ENCODE data around the gene UBP1. TPM values are rescaled to one million over a fixed set of nuclear protein-coding genes. Genes with fewer than 3 reads are reported as not detected.
"Not testable (repeated sequence)": the region's sequence is repeated elsewhere in the genome, so short reads cannot be mapped to it uniquely, and the experiment has no call there.

Gene UBP1
- total and polyA plus RNA-seq, 2 donors (not counting 1 experiment from before 2014, with no cell fraction given): 50.7 to 75.4 TPM

GRCh38 chr3:33430571-33430970, 9.6 kb downstream of the UBP1 start:
- Histone ChIP-seq H3K27me3 (replicated peaks in 1 of 4; ENCODE audit: control extremely low read depth in 1 of 4, control insufficient read depth in 3 of 4, insufficient read depth in 4 of 4, low read length in 3 of 4) (no peaks in the 10 kb centered on the region), H3K4me3 (ENCODE audit: control extremely low read depth in 1 of 5, extremely low read depth in 1 of 5, insufficient read depth in 1 of 5, low read depth in 2 of 5, low read length in 4 of 5) (no peak overlapping the region), H3K4me1 (ENCODE audit: control insufficient read depth in 2 of 2, insufficient read depth in 2 of 2, low read length in 2 of 2) (peaks cover 22 to 26% of the 10 kb centered on the region in 2 donors), H4K20me1 (ENCODE audit: control insufficient read depth, insufficient read depth, low read length, poor library complexity, severe bottlenecking) (peaks cover 75% of the 10 kb centered on the region), H3K9me3 (ENCODE audit: control extremely low read depth in 1 of 3, control insufficient read depth in 2 of 3, insufficient read depth in 1 of 3, low read length in 2 of 3) (no peaks in the 10 kb centered on the region), H3K27ac (ENCODE audit: low read length in 2 of 2) (no peak overlapping the region), H2AFZ (ENCODE audit: insufficient read depth, low read depth, low read length, poor library complexity, severe bottlenecking) (no peak overlapping the region), H3K36me3 (replicated peaks in 1 of 2; ENCODE audit: control extremely low read depth in 1 of 2, control insufficient read depth in 1 of 2, extremely low read depth in 1 of 2, insufficient read depth in 2 of 2, low read length in 1 of 2) (peaks cover 0 to under 1% of the 10 kb centered on the region in 2 experiments), H3K9ac (ENCODE audit: low read length) (no peak overlapping the region), H3K4me2 (replicated peaks; ENCODE audit: low read depth, low read length, poor library complexity, severe bottlenecking) (peak overlapping the region; percentile 8), H3K79me2 (ENCODE audit: control insufficient read depth, insufficient read depth, low read length) (peaks cover 96% of the 10 kb centered on the region)
- ATAC-seq (ENCODE audit: low read depth): no peak
- ChIA-PET POLR2A (no interaction called here), CTCF (no interaction called here)
- 97% methylated on average over 4 of the region's 4 CpGs for WGBS (ENCODE audit: insufficient coverage)
- H3K4me3 Mint-ChIP-seq: no peak overlapping the region
- H3K4me1 Mint-ChIP-seq: peaks cover 59% of the 10 kb centered on the region
- DNase-seq: no peak
- H3K9me3 Mint-ChIP-seq (ENCODE audit: insufficient read depth): no peaks in the 10 kb centered on the region
- TF ChIP-seq, protein P1, sequence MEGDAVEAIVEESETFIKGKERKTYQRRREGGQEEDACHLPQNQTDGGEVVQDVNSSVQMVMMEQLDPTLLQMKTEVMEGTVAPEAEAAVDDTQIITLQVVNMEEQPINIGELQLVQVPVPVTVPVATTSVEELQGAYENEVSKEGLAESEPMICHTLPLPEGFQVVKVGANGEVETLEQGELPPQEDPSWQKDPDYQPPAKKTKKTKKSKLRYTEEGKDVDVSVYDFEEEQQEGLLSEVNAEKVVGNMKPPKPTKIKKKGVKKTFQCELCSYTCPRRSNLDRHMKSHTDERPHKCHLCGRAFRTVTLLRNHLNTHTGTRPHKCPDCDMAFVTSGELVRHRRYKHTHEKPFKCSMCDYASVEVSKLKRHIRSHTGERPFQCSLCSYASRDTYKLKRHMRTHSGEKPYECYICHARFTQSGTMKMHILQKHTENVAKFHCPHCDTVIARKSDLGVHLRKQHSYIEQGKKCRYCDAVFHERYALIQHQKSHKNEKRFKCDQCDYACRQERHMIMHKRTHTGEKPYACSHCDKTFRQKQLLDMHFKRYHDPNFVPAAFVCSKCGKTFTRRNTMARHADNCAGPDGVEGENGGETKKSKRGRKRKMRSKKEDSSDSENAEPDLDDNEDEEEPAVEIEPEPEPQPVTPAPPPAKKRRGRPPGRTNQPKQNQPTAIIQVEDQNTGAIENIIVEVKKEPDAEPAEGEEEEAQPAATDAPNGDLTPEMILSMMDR (IDR thresholded peaks at IDR 0.05): no peak
- no peak for TF ChIP-seq EZH2 (IDR thresholded peaks at IDR 0.05; ENCODE audit: borderline replicate concordance, insufficient read depth, low read depth, low read length, poor library complexity, severe bottlenecking)
- no peak overlapping the region for H3K27ac Mint-ChIP-seq
- no peaks in the 10 kb centered on the region for H3K27me3 Mint-ChIP-seq
- intact Hi-C loops (cut with micrococcal nuclease): no loop called here

- WGBS (ENCODE audit: insufficient coverage): no CpG with 5 or more reads among the region's 1 CpG
- H3K4me3 ChIP-seq (ENCODE audit: control extremely low read depth in 1 of 5, extremely low read depth in 1 of 5, insufficient read depth in 1 of 5, low read depth in 2 of 5, low read length in 4 of 5): no peak overlapping the region
- POLR2A ChIA-PET: no interaction called here
- no peak overlapping the region for H3K9ac ChIP-seq (ENCODE audit: low read length)
- DNase-seq: no peak
- Mint-ChIP-seq H3K4me3 (no peak overlapping the region), H3K4me1 (peaks cover 58% of the 10 kb centered on the region), H3K9me3 (ENCODE audit: insufficient read depth) (no peaks in the 10 kb centered on the region), H3K27ac (peak overlapping the region; percentile 21), H3K27me3 (no peaks in the 10 kb centered on the region)
- no peak overlapping the region for H2AFZ ChIP-seq (ENCODE audit: insufficient read depth, low read depth, low read length, poor library complexity, severe bottlenecking)
- H3K27ac ChIP-seq (ENCODE audit: low read length in 2 of 2): no peak overlapping the region
- peaks cover 19 to 22% of the 10 kb centered on the region in 2 donors for H3K4me1 ChIP-seq (ENCODE audit: control insufficient read depth in 2 of 2, insufficient read depth in 2 of 2, low read length in 2 of 2)
- CTCF ChIA-PET: interaction anchor here (1.5 kb wide), 1 partner anchor 10 kb away, joined by 4 read pairs; the partner anchor contains the start of gene UBP1
- no peaks in the 10 kb centered on the region for H3K27me3 ChIP-seq (replicated peaks in 1 of 4; ENCODE audit: control extremely low read depth in 1 of 4, control insufficient read depth in 3 of 4, insufficient read depth in 4 of 4, low read length in 3 of 4)
- H3K79me2 ChIP-seq (ENCODE audit: control insufficient read depth, insufficient read depth, low read length): peaks cover 96% of the 10 kb centered on the region
- TF ChIP-seq, protein P1 (IDR thresholded peaks at IDR 0.05): no peak
- TF ChIP-seq EZH2 (IDR thresholded peaks at IDR 0.05; ENCODE audit: borderline replicate concordance, insufficient read depth, low read depth, low read length, poor library complexity, severe bottlenecking): no peak
- intact Hi-C loops (cut with micrococcal nuclease): no loop called here
- H3K36me3 ChIP-seq (replicated peaks in 1 of 2; ENCODE audit: control extremely low read depth in 1 of 2, control insufficient read depth in 1 of 2, extremely low read depth in 1 of 2, insufficient read depth in 2 of 2, low read length in 1 of 2): peaks cover 3 to 5% of the 10 kb centered on the region in 2 experiments
- ATAC-seq (ENCODE audit: low read depth): no peak
- peaks cover 74% of the 10 kb centered on the region for H4K20me1 ChIP-seq (ENCODE audit: control insufficient read depth, insufficient read depth, low read length, poor library complexity, severe bottlenecking)
- no peaks in the 10 kb centered on the region for H3K9me3 ChIP-seq (ENCODE audit: control extremely low read depth in 1 of 3, control insufficient read depth in 2 of 3, insufficient read depth in 1 of 3, low read length in 2 of 3)
- peak overlapping the region; percentile 8 for H3K4me2 ChIP-seq (replicated peaks; ENCODE audit: low read depth, low read length, poor library complexity, severe bottlenecking)
Measured at GRCh38 chr3:33430061-33430460, 10.1 kb downstream of the UBP1 start.

DNA sequence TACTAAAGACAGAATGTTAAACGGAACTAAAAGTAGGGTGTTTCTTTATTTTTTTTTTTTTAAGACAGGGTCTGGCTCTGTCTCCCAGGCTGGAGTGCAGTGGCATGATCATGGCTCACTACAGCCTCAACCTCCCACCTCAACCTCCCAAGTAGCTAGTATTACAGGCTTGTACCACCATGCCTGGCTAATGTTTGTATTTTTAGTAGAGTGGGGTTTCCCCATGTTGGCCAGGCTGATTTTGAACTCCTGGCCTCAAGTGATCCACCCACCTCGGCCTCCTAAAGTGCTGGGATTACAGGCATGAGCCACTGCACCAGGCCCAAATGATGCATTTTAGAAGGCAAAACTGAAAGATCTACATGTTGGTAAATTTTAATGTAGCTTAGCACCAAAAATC, 10.9 kb downstream of the UBP1 start:
- Histone ChIP-seq H3K4me1 (ENCODE audit: control insufficient read depth in 2 of 2, insufficient read depth in 2 of 2, low read length in 2 of 2) (peaks cover 19 to 22% of the 10 kb centered on the region in 2 donors), H3K36me3 (replicated peaks in 1 of 2; ENCODE audit: control extremely low read depth in 1 of 2, control insufficient read depth in 1 of 2, extremely low read depth in 1 of 2, insufficient read depth in 2 of 2, low read length in 1 of 2) (peaks cover 4 to 11% of the 10 kb centered on the region in 2 experiments), H4K20me1 (ENCODE audit: control insufficient read depth, insufficient read depth, low read length, poor library complexity, severe bottlenecking) (peaks cover 72% of the 10 kb centered on the region), H3K79me2 (ENCODE audit: control insufficient read depth, insufficient read depth, low read length) (peaks cover 93% of the 10 kb centered on the region)
- H2AFZ ChIP-seq (ENCODE audit: insufficient read depth, low read depth, low read length, poor library complexity, severe bottlenecking); H3K9me3 ChIP-seq (ENCODE audit: control extremely low read depth in 1 of 3, control insufficient read depth in 2 of 3, insufficient read depth in 1 of 3, low read length in 2 of 3); H3K4me2 ChIP-seq (replicated peaks; ENCODE audit: low read depth, low read length, poor library complexity, severe bottlenecking); H3K4me3 Mint-ChIP-seq; H3K27ac ChIP-seq (ENCODE audit: low read length in 2 of 2); intact Hi-C loops (cut with micrococcal nuclease); POLR2A ChIA-PET; ATAC-seq (ENCODE audit: low read depth); H3K4me3 ChIP-seq (ENCODE audit: control extremely low read depth in 1 of 5, extremely low read depth in 1 of 5, insufficient read depth in 1 of 5, low read depth in 2 of 5, low read length in 4 of 5); H3K9me3 Mint-ChIP-seq (ENCODE audit: insufficient read depth); DNase-seq; H3K9ac ChIP-seq (ENCODE audit: low read length); H3K27me3 Mint-ChIP-seq; H3K27me3 ChIP-seq (replicated peaks in 1 of 4; ENCODE audit: control extremely low read depth in 1 of 4, control insufficient read depth in 3 of 4, insufficient read depth in 4 of 4, low read length in 3 of 4); H3K27ac Mint-ChIP-seq: not testable (repeated sequence)
- CTCF ChIA-PET: interaction anchor here (1.5 kb wide), 1 partner anchor 10 kb away, joined by 4 read pairs; the partner anchor contains the start of gene UBP1
- WGBS (ENCODE audit: insufficient coverage): 86% methylated on average over 1 of the region's 2 CpGs
- H3K4me1 Mint-ChIP-seq: peaks cover 58% of the 10 kb centered on the region
